Hepatocyte (in vitro differentiated cells): ENCODE results near the gene CELA3A. TPM values are rescaled to one million over a fixed set of nuclear protein-coding genes. Genes with fewer than 3 reads are reported as not detected.
"Not testable (repeated sequence)": the region's sequence is repeated elsewhere in the genome, so short reads cannot be mapped to it uniquely, and the experiment has no call there.

Experiments
- DNase-seq: peaks from one replicate; pipeline ENCODE4 v3.0.0-alpha.2; 2016; ENCODE audit warnings: low spot score
- H2AFZ ChIP-seq: fragments of 200-600 bp; sonication (generic); 2 replicates; pipeline ENCODE4 v1.6.0; 2016; ENCODE audit warnings: antibody characterized with exemption, mild to moderate bottlenecking
- H3K27ac ChIP-seq: fragments of 200-600 bp; sonication (generic); 2 replicates; pipeline ENCODE4 v1.5.1; 2016; ENCODE audit warnings: mild to moderate bottlenecking
- H3K27me3 ChIP-seq: fragments of 200-600 bp; sonication (generic); 2 replicates; pipeline ENCODE4 v1.6.1; 2016
- H3K36me3 ChIP-seq: fragments of 200-600 bp; sonication (generic); replicated peaks from 2 replicates; pipeline ENCODE4 v1.5.1; 2016; ENCODE audit warnings: low read depth; ENCODE audit not compliant: insufficient read depth
- H3K4me1 ChIP-seq: fragments of 200-600 bp; sonication (generic); 2 replicates; pipeline ENCODE4 v1.5.1; 2016; ENCODE audit warnings: mild to moderate bottlenecking, moderate library complexity; ENCODE audit not compliant: insufficient read depth
- H3K4me2 ChIP-seq: fragments of 200-600 bp; sonication (generic); 2 replicates; pipeline ENCODE4 v1.6.0; 2016
- H3K4me3 ChIP-seq: fragments of 200-600 bp; sonication (generic); 2 replicates; pipeline ENCODE4 v1.5.1; 2016; ENCODE audit warnings: mild to moderate bottlenecking
- H3K79me2 ChIP-seq: fragments of 200-600 bp; sonication (generic); 2 replicates; pipeline ENCODE4 v1.6.0; 2017; ENCODE audit warnings: mild to moderate bottlenecking
- H3K9me2 ChIP-seq: fragments of 200-600 bp; sonication (generic); replicated peaks from 2 replicates; pipeline ENCODE4 v1.6.0; 2017; ENCODE audit warnings: mild to moderate bottlenecking; ENCODE audit not compliant: insufficient read depth
- H3K9me3 ChIP-seq: fragments of 200-600 bp; sonication (generic); 2 replicates; pipeline ENCODE4 v1.5.1; 2016; ENCODE audit warnings: low read depth, mild to moderate bottlenecking
- H4K20me1 ChIP-seq: fragments of 200-600 bp; sonication (generic); 2 replicates; pipeline ENCODE4 v1.6.0; 2016; ENCODE audit warnings: mild to moderate bottlenecking; ENCODE audit not compliant: insufficient read depth, poor library complexity, severe bottlenecking
- EZH2 ChIP-seq: fragments of 200-600 bp; sonication (generic); IDR thresholded peaks from 2 replicates; pipeline ENCODE4 v1.6.1; 2016; ENCODE audit warnings: antibody characterized with exemption, mild to moderate bottlenecking, borderline replicate concordance
- EZH2phosphoT487 ChIP-seq: fragments of 200-600 bp; sonication (generic); IDR thresholded peaks from one replicate; pipeline ENCODE4 v1.6.1; 2018; ENCODE audit warnings: antibody characterized with exemption, mild to moderate bottlenecking, low read depth, moderate library complexity; ENCODE audit not compliant: unreplicated experiment, severe bottlenecking
- WGBS: methylation state at CpG from one replicate; pipeline ENCODE4 v1.1.6; 2016; ENCODE audit warnings: low lambda C conversion rate; ENCODE audit errors: missing lambda C conversion rate; 5-methylcytosine and 5-hydroxymethylcytosine counted together
- polyA plus RNA-seq: library from polyadenylated mRNA; unstranded; fragments of >200 nt; fragmentation: Nextera tagmentation; extraction: Ambion mirVana; gene quantifications from 2 replicates; pipeline ENCODE4 v1.2.1, GENCODE V29; 2016
- total RNA-seq: library from RNA; depleted of rRNA; stranded (reverse); fragments of >200 nt; gene quantifications from 2 replicates; pipeline ENCODE4 v1.2.3, GENCODE V29; 2014
- TF ChIP-seq, protein P1 (sequence below): fragments of 200-600 bp; sonication (generic); IDR thresholded peaks from 2 replicates; pipeline ENCODE4 v1.5.1; 2016; ENCODE audit warnings: antibody characterized with exemption, mild to moderate bottlenecking; ENCODE audit not compliant: poor library complexity

The CELA3A gene
- total and polyA plus RNA-seq, 2 experiments from 2014 or later, result 0.68 to 2.2 TPM

DNA sequence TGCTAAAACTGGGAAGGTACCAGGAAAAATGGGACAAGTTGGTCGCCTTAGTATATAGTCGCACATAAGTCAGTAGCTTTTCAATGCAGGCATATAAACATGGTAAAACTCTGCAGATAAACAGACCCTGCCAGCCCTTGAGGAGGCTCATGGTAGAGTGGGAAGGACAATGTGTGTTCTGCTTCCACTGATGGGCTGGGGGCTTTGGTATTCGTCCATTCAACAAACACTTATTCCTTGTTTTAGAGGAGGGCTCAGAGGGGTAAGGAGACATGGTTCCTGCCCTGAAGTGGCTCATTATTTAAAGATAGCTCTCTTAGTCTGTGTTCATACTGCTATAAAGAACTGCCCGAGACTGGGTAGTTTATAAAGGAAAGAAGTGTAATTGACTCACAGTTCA, 11.3 kb downstream of the CELA3A start:
- not testable (repeated sequence) for H2AFZ ChIP-seq, H3K79me2 ChIP-seq, H3K9me2 ChIP-seq, H3K27ac ChIP-seq, H3K27me3 ChIP-seq, DNase-seq, H3K4me2 ChIP-seq, H3K4me3 ChIP-seq, H3K9me3 ChIP-seq, H3K36me3 ChIP-seq, H3K4me1 ChIP-seq, H4K20me1 ChIP-seq
- whole genome bisulfite sequencing, result 79% methylated on average over 4 of the region's 4 CpGs

DNA sequence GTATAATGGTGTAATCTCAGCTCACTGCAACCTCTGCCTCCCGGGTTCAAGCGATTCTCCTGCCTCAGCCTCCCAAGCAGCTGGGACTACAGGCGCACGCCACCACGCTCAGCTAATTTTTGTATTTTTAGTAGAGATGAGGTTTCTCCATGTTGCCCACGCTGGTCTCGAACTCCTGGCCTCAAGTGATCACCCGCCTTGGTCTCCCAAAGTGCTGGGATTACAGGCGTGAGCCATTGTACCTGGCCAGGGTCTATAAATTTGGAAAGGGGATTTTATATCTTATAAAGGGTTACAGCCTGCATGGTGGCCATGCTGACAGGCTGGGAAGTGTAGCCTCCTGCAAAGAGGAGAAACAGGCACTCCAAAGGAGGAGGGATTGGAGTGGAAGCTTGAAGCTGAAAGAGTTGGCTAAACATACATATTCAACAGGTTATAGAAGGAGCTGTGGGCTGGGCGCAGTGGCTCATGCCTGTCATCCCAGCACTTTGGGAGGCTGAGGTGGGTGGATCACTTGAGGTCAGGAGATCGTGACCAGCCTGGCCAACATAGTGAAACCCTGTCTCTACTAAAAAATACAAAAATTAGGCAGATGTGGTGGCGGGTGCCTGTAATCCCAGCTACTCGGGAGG, 13.2 kb downstream of the CELA3A start:
- not testable (repeated sequence) for DNase-seq, H3K9me2 ChIP-seq, H3K27me3 ChIP-seq, H3K9me3 ChIP-seq, H3K4me1 ChIP-seq, H2AFZ ChIP-seq, H3K27ac ChIP-seq, H4K20me1 ChIP-seq, H3K4me3 ChIP-seq, H3K36me3 ChIP-seq, H3K4me2 ChIP-seq, H3K79me2 ChIP-seq
- WGBS, result 91% methylated on average over 13 of the region's 13 CpGs

DNA sequence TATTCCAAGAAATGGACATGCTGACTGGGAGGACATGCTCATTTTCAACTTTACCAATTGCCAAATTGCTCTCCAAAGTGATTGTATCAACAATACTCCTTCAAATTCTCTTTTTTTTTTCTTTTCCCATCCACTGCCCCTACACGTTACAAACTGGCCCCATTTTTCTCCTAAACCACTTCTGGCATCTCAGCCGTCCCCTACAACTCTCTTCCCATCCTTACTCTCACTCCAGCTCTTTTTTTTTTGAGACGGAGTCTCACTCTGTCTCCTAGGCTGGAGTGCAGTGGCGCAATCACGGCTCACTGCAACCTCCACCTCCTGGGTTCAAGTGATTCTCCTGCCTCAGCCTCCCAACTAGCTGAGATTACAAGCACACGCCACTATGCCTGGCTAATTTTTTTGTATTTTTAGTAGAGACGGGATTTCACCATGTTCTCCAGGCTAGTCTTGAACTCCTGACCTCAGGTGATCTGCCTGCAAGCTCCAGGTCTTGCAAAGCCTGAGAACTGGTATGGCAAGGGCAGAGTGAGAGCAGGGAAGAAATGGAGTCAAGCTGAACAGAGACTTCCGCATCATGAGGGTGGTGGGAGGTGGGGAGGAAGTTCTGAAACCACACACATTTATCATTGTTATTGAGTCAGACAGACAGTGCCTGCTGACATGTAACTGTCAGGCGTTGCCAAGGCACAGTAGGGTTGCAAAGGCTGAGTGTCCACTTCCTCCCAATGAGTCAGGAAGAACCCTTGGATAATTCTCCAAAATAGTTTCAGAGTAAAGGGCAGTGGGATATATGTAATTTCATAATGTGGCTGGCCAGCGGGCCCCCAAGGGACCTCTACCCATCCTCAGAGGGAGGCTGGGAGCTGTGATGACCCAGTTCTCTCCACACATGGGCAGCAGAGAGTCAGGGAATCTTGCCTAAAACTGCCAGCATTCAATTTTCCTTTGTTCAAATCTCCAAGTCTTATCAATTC, 17.4 kb downstream of the CELA3A start:
- H3K4me3 ChIP-seq, result no peak overlapping the region
- H2AFZ ChIP-seq, result no peak overlapping the region
- no peak for DNase-seq
- H3K9me3 ChIP-seq, result no peaks in the 10 kb centered on the region
- no peaks in the 10 kb centered on the region for H3K9me2 ChIP-seq
- H3K36me3 ChIP-seq, result no peaks in the 10 kb centered on the region
- WGBS, result 82% methylated on average over 10 of the region's 10 CpGs
- H3K79me2 ChIP-seq, result no peaks in the 10 kb centered on the region
- H3K27me3 ChIP-seq, result no peaks in the 10 kb centered on the region
- no peak overlapping the region for H3K27ac ChIP-seq
- H4K20me1 ChIP-seq, result no peaks in the 10 kb centered on the region
- TF ChIP-seq, protein P1, sequence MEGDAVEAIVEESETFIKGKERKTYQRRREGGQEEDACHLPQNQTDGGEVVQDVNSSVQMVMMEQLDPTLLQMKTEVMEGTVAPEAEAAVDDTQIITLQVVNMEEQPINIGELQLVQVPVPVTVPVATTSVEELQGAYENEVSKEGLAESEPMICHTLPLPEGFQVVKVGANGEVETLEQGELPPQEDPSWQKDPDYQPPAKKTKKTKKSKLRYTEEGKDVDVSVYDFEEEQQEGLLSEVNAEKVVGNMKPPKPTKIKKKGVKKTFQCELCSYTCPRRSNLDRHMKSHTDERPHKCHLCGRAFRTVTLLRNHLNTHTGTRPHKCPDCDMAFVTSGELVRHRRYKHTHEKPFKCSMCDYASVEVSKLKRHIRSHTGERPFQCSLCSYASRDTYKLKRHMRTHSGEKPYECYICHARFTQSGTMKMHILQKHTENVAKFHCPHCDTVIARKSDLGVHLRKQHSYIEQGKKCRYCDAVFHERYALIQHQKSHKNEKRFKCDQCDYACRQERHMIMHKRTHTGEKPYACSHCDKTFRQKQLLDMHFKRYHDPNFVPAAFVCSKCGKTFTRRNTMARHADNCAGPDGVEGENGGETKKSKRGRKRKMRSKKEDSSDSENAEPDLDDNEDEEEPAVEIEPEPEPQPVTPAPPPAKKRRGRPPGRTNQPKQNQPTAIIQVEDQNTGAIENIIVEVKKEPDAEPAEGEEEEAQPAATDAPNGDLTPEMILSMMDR, result peak; percentile 25
- no peak for TF ChIP-seq EZH2
- no peaks in the 10 kb centered on the region for H3K4me1 ChIP-seq
- H3K4me2 ChIP-seq, result no peak overlapping the region

DNA sequence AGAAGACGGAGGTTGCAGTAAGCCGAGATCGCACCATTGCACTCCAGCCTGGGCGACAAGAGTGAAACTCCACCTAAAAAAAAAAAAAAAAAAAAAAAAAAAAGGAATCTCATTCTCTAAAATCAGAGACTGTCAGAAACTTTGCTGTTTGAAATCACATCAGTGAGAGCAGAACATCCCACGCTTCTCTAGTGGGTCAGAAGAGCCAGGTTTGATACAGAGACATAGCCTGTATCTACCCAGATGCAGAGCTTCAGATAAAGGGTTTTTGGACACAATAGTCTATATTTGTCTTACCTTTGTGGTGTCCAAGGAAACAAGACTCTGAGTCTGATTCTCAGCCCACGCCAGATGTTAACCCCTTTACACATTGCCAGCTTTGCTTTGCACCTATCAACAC, 19.6 kb downstream of the CELA3A start:
- Histone ChIP-seq H3K79me2 (no peaks in the 10 kb centered on the region), H2AFZ (no peak overlapping the region), H3K27me3 (no peaks in the 10 kb centered on the region), H3K9me3 (no peaks in the 10 kb centered on the region), H4K20me1 (no peaks in the 10 kb centered on the region), H3K4me3 (no peak overlapping the region), H3K36me3 (no peaks in the 10 kb centered on the region), H3K9me2 (no peaks in the 10 kb centered on the region), H3K27ac (no peak overlapping the region), H3K4me2 (no peak overlapping the region), H3K4me1 (peaks cover 6% of the 10 kb centered on the region)
- TF ChIP-seq, protein P1, result no peak
- no peak for TF ChIP-seq EZH2phosphoT487
- TF ChIP-seq EZH2, result no peak
- WGBS, result 89% methylated on average over 6 of the region's 6 CpGs
- DNase-seq, result no peak
